Esophagus (tissue), 2 donors: ENCODE measurements around the gene EMC6. TPM values are rescaled to one million over a fixed set of nuclear protein-coding genes. Genes with fewer than 3 reads are reported as not detected.

Experiments
- H3K27ac ChIP-seq, 2 donors: one replicate each; pipeline ENCODE4 v1.5.1; 2013; ENCODE audit warnings: low read depth in 2 of 2, mild to moderate bottlenecking in 2 of 2, inconsistent platforms in 1 of 2, low read length in 1 of 2, moderate library complexity in 1 of 2
- H3K27me3 ChIP-seq, 2 donors: one replicate each; pipeline ENCODE4 v1.6.1; 2013; ENCODE audit warnings: low read length in 2 of 2, control low read depth in 1 of 2, mild to moderate bottlenecking in 1 of 2; ENCODE audit not compliant: insufficient read depth in 2 of 2, control insufficient read depth in 1 of 2
- H3K36me3 ChIP-seq, 2 donors: one replicate each; pipeline ENCODE4 v1.6.1; 2013; ENCODE audit warnings: low read length in 1 of 2; ENCODE audit not compliant: control insufficient read depth in 2 of 2, insufficient read depth in 2 of 2
- H3K4me1 ChIP-seq, 2 donors: one replicate each; pipeline ENCODE4 v1.6.1; 2013; ENCODE audit warnings: low read length in 1 of 2; ENCODE audit not compliant: control insufficient read depth in 2 of 2, insufficient read depth in 2 of 2
- H3K4me3 ChIP-seq, 2 donors: one replicate each; pipeline ENCODE4 v1.5.1; 2013; ENCODE audit warnings: low read length in 2 of 2, mild to moderate bottlenecking in 2 of 2, low read depth in 1 of 2, moderate library complexity in 1 of 2
- H3K9me3 ChIP-seq, 2 donors: one replicate each; pipeline ENCODE4 v1.6.1; 2013; ENCODE audit warnings: mild to moderate bottlenecking in 2 of 2, low read depth in 1 of 2, low read length in 1 of 2, moderate library complexity in 1 of 2; ENCODE audit not compliant: control insufficient read depth in 2 of 2, insufficient read depth in 1 of 2
- WGBS, 2 donors: extraction: QIAGEN DNeasy Blood & Tissue Kit; methylation state at CpG; one replicate each; pipeline ENCODE4 v1.1.7; 2013; 5-methylcytosine and 5-hydroxymethylcytosine counted together
- polyA plus RNA-seq, 2 donors: library from polyadenylated mRNA; stranded (reverse); fragments of 200-250 nt; gene quantifications; one replicate each; pipeline ENCODE4 v1.2.3, GENCODE V29; 2013
- donor health status: healthy with polysubstance abuse.
- donor health status: Bipolar disorder and iron deficiency.

EMC6 gene
- polyA plus RNA-seq, 2 donors = 50.6 to 73.3 TPM

DNA sequence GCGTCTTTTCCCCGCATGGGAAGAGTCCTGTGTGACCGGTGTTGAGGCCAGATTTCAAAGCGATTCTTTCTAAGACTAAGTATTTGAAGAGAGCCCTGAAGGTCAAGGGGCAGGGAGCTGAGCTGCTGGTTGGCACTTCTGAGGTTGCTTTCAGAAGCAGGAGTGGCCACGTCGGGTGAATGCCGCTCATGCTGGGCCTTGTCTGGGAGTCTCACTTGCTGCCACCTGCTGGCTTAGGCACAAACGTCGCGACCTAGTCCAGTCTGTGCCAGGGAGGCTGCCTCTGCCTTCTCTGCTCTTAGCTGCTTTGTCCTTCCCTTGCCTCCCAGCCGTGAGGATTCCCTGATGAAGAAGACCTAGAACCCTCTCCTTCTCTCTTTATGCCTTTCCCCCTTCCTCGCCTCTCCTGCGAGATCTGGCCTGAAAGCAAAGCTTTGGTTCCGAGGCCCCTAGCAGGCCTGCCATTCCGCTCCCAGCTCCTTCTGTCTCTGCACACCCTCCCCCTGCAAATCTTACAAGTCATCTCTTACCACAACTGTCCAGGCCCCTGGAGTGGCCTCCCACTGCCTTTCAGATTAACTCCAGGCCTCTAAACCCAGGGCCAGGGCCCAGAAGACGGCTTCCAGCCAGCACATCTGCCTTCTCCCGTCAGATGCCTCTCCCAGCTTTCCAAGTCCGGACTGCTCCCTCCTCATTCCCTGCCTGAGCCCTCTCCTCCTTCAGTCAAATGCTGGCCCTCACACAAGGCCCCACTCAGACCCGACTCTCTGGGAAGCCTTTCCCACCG lies 20.6 kb upstream of the EMC6 start:
- peaks cover 0 to 15% of the 10 kb centered on the region in 2 donors for H3K36me3 ChIP-seq
- no peaks in the 10 kb centered on the region for H3K9me3 ChIP-seq
- peaks cover 0 to 2% of the 10 kb centered on the region in 2 donors for H3K4me1 ChIP-seq
- 60 to 64% methylated on average over 20 of the region's 20 CpGs for WGBS, 2 donors
- H3K27ac ChIP-seq = no peak overlapping the region
- no peak overlapping the region for H3K4me3 ChIP-seq
- no peaks in the 10 kb centered on the region for H3K27me3 ChIP-seq

DNA sequence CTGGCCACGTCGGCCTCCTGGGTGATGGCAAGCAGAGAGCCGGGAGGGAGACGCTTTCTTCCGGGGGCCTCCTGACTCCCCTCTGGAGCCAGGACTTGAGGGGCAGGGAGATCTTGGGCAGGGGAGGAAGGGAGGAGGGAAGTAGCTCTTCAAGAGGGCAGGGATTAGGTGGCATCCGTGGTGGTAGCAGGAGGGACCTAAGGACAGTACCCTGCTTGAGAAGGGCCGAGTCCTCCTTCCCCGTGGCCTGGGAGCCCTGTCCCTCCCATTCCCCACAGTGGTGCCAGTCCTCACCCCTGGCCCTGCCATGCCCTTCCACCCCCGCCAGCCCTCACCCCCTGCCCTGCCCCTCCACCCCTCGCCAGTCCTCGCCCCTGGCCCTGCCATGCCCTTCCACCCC lies 12.8 kb upstream of the EMC6 start:
- H3K27me3 ChIP-seq = no peaks in the 10 kb centered on the region
- H3K27ac ChIP-seq = no peak overlapping the region
- H3K36me3 ChIP-seq = no peaks in the 10 kb centered on the region
- peaks cover 10 to 28% of the 10 kb centered on the region in 2 donors for H3K4me1 ChIP-seq
- no peak overlapping the region for H3K4me3 ChIP-seq
- no peaks in the 10 kb centered on the region for H3K9me3 ChIP-seq
- WGBS, 2 donors = 78 to 82% methylated on average over 7 to 11 of the region's 11 CpGs

DNA sequence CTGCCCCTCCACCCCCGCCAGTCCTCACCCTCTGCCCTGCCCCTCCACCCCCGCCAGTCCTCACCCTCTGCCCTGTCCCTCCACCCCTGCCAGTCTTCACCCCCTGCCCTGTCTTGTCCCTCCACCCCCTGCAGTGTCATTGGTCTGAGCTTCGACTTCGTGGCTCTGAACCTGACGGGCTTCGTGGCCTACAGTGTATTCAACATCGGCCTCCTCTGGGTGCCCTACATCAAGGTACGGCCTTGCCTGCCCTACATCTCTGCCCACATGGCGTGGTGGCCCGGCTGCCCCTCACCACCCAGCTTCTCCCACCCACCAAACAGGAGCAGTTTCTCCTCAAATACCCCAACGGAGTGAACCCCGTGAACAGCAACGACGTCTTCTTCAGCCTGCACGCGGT lies 12.3 kb upstream of the EMC6 start:
- H3K36me3 ChIP-seq = no peaks in the 10 kb centered on the region
- peaks cover 10 to 28% of the 10 kb centered on the region in 2 donors for H3K4me1 ChIP-seq
- no peaks in the 10 kb centered on the region for H3K9me3 ChIP-seq
- WGBS, 2 donors = 85 to 87% methylated on average over 15 to 16 of the region's 16 CpGs
- H3K27ac ChIP-seq = no peak overlapping the region
- H3K27me3 ChIP-seq = no peaks in the 10 kb centered on the region
- no peak overlapping the region for H3K4me3 ChIP-seq

DNA sequence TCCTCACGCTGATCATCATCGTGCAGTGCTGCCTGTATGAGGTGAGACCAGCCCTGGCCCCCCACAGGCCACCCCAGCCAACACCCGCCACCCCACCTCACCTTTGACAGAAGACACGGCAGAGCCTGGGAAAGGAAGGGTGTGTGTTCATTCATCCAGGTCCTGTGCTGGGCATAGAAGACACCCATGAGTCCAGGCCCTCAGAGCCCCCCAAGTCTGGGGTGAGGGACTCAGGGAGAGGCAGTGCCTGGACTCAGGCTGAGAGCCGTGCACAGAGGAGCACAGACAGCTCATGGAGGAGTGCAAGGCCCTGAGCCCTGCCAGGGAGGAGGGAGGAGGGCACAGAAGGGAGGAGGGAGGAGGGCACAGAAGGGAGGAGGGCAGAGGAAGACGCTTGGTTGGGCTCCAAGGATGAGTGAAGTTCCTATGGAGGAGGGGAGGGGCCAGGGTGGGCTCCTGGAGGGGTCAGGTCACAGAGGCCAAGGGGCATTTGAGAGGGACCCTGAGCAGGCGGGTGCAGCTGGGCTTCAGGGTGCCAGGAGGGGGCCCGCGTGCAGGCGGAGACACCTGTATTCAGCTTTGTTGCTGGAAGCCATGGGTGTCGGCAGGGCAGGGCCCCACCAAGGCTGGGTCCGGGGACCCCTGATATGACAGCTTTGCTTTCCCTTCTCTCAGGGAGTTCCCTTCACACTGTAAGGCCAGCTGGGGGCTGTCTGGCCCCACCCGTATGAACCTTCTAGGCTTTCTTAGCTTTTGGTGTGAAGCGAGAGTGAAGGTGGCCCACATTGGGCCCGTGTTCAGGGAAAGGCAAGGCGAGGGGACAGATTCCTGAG lies 11.6 kb upstream of the EMC6 start:
- Histone ChIP-seq H3K4me3 (no peak overlapping the region), H3K27ac (no peak overlapping the region), H3K9me3 (no peaks in the 10 kb centered on the region), H3K27me3 (no peaks in the 10 kb centered on the region), H3K36me3 (peaks cover 0 to 3% of the 10 kb centered on the region in 2 donors), H3K4me1 (peaks cover 10 to 28% of the 10 kb centered on the region in 2 donors)
- 76% methylated on average over 12 to 16 of the region's 16 CpGs for WGBS, 2 donors

DNA sequence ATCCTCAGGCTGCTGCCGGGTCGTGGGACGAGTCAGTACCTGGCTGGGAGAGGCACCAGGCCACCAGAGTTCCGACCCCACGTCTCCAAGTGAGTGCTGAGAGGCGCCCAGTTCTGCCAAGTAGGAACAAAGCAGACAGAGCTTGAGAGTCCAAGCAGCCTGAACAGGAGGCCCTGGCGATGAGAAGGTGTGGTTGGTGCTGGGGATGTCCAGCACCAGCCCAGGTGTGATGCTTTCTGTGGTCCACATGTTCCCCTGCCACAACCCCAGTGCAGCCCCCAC lies 11.1 kb upstream of the EMC6 start:
- Histone ChIP-seq H3K36me3 (peaks cover 3 to 7% of the 10 kb centered on the region in 2 donors), H3K4me1 (peaks cover 10 to 28% of the 10 kb centered on the region in 2 donors), H3K4me3 (no peak overlapping the region), H3K27ac (no peak overlapping the region), H3K27me3 (no peaks in the 10 kb centered on the region), H3K9me3 (no peaks in the 10 kb centered on the region)
- WGBS, 2 donors = 62 to 66% methylated on average over 7 of the region's 7 CpGs

DNA sequence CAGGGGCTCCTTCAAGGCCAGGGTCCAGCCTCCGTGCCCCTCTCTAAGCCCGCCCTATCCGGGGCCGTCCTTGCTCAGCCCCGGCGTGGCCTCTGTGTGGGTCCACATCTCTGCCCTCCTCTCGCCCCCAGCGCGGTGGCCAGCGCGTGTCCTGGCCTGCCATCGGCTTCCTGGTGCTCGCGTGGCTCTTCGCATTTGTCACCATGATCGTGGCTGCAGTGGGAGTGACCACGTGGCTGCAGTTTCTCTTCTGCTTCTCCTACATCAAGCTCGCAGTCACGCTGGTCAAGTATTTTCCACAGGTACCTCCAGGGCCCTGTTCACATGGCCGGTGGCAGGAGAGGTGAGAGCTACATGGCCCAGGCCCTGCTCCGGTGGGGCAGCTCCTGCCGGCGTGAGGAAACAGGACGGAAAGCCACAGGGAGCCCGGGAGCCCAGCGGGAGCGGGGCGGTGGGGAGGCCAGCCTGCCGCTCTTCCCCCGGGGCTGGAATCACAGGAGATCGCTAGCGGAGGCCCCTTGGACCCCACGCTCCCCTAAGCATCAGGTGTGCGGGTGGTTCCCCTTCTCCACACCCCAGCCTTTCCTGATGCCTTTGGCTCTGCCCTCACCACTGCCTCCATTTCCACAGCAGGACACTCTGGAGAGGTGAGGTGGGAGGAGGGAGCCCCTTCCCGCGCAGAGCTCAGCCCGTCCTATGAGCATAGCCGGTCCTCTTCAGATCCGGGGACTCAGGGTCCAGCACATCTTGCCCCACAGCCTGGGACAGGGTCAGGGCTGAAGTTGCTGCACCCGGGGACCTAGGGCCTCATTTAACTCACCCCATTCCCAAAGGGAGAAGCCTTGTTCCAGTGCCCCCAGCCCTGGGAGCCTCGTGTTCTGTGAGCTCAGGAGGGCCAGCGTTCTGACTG lies 10.5 kb upstream of the EMC6 start:
- no peak overlapping the region for H3K4me3 ChIP-seq
- WGBS, 2 donors = 73 to 80% methylated on average over 42 of the region's 42 CpGs
- peaks cover 8 to 10% of the 10 kb centered on the region in 2 donors for H3K36me3 ChIP-seq
- no peaks in the 10 kb centered on the region for H3K27me3 ChIP-seq
- H3K9me3 ChIP-seq = no peaks in the 10 kb centered on the region
- H3K4me1 ChIP-seq = peaks cover 10 to 28% of the 10 kb centered on the region in 2 donors
- peak overlapping the region in 1 of 2 donors; percentile 10 for H3K27ac ChIP-seq

DNA sequence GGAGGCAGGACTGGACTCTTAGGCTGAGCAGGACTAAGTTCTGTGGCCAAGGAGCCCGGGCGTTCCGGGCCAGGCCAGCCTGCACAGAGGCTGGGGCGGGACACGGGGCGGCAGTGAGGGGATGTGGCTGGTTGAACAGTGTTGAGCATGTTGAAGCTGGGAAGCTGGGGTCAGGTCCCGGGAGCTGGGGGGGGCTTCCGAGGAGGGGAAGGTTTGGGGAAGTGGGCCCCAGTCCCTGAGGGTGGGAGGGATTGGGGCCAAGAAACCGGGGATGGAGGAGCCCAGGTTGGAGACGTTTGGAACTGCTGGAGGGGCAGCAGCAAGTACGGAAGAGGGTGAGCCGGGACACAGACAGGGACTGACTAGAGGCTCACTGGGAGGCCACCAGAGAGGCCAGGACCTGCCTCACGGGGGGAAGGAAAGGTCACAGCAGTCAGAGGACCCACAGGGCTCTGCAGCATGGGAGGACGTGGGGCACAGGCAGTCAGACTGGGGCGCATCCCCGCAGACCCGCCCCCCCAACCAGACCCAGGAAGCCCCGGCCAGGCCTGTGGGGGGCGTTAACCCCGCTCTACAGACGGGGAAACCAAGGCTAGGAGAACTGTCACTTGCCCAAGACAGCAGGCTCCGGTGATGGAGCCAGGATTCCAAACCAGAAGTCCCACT lies 9.7 kb upstream of the EMC6 start:
- Histone ChIP-seq H3K36me3 (peaks cover 15 to 17% of the 10 kb centered on the region in 2 donors), H3K27ac (peak overlapping the region; percentile 74 to 87), H3K27me3 (no peaks in the 10 kb centered on the region), H3K4me3 (no peak overlapping the region), H3K4me1 (peaks cover 10 to 28% of the 10 kb centered on the region in 2 donors), H3K9me3 (no peaks in the 10 kb centered on the region)
- WGBS, 2 donors = 57 to 61% methylated on average over 22 of the region's 22 CpGs

DNA sequence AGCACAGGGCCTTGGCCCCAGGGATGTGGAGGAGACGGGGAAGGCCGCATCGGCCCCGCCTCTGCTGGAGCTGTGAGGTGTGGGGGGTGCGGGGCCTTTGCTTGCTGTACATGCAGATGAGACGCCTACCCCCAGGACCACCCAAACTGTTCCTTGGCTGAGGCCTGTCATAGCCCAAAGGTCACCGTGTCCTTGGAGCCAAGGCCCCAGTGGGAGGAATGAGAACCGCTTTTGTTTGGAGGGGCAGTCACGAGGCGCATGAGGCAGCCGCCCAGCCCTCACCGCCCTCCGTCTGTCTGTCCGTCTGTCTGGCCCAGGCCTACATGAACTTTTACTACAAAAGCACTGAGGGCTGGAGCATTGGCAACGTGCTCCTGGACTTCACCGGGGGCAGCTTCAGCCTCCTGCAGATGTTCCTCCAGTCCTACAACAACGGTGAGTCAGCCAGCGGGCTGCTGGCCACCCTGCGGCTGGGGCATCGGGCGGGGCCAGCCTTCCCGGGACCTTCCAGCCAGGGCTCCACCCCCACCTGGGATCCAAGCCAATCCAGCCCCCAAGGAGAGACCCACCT lies 9.0 kb upstream of the EMC6 start:
- 27 to 61% methylated on average over 21 to 22 of the region's 22 CpGs for WGBS, 2 donors
- Histone ChIP-seq H3K36me3 (peaks cover 19 to 25% of the 10 kb centered on the region in 2 donors), H3K4me3 (no peak overlapping the region), H3K9me3 (no peaks in the 10 kb centered on the region), H3K27ac (peak overlapping the region; percentile 74 to 87), H3K4me1 (peaks cover 10 to 28% of the 10 kb centered on the region in 2 donors), H3K27me3 (no peaks in the 10 kb centered on the region)
